HAP-1 (cell line): ENCODE data around the gene MS4A5.
"Not testable (repeated sequence)": the region's sequence is repeated elsewhere in the genome, so short reads cannot be mapped to it uniquely, and the experiment has no call there.

ENCODE experiments used
- DNase-seq, 2 experiments: peaks; one replicate each; pipeline ENCODE4 v3.0.0-alpha.2; 2016 to 2020; ENCODE audit warnings: low spot score in 2 of 2
- H3K27me3 ChIP-seq: fragments of 250-450 bp; sonication (Bioruptor Pico); 2 replicates; pipeline ENCODE4 v1.5.1; 2020; ENCODE audit warnings: low read depth, mild to moderate bottlenecking, moderate library complexity
- H3K36me3 ChIP-seq: fragments of 250-450 bp; sonication (Bioruptor Pico); replicated peaks from 2 replicates; pipeline ENCODE4 v1.5.1; 2020; ENCODE audit warnings: mild to moderate bottlenecking
- H3K4me1 ChIP-seq: fragments of 250-450 bp; sonication (Bioruptor Pico); 2 replicates; pipeline ENCODE4 v1.5.1; 2020; ENCODE audit warnings: mild to moderate bottlenecking
- H3K4me3 ChIP-seq: fragments of 250-450 bp; sonication (Bioruptor Pico); 2 replicates; pipeline ENCODE4 v1.5.1; 2020; ENCODE audit warnings: mild to moderate bottlenecking, moderate library complexity
- H3K9me3 ChIP-seq: fragments of 250-450 bp; sonication (Bioruptor Pico); 2 replicates; pipeline ENCODE4 v1.5.1; 2020; ENCODE audit warnings: mild to moderate bottlenecking, moderate library complexity
- in situ Hi-C: fragments of 300-500 bp; cut with MboI; formaldehyde crosslinking; loops from 3 replicates; pipeline ENCODE4 v1.14.3; 2020; ENCODE audit warnings: low sequenced_read_pairs, inconsistent platforms, mixed read lengths

Gene MS4A5

DNA sequence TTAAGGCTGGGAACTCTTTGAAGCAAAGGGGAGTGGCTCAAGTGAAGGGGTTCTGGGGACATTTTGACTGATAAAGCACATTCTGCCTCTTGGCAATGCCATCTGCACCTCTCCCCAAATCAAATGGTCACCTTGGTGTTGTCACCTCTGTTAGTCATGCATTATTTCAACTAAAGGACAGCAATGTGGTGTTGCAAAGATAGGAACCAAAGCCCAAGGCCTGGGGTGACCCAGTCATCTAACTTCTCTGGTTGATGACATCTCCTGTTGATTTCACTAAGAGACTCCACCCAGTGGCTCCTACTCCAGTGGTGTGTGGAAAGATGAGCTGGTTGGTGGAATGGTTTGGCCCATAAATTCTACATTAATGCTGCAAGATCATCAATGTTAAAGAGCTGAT lies 18.5 kb downstream of the MS4A5 start:
- in situ Hi-C loops: no loop called here
- Histone ChIP-seq H3K27me3 (no peaks in the 10 kb centered on the region), H3K36me3 (no peaks in the 10 kb centered on the region), H3K4me3 (no peak overlapping the region), H3K9me3 (no peaks in the 10 kb centered on the region), H3K4me1 (no peaks in the 10 kb centered on the region)
- no peak for DNase-seq

DNA sequence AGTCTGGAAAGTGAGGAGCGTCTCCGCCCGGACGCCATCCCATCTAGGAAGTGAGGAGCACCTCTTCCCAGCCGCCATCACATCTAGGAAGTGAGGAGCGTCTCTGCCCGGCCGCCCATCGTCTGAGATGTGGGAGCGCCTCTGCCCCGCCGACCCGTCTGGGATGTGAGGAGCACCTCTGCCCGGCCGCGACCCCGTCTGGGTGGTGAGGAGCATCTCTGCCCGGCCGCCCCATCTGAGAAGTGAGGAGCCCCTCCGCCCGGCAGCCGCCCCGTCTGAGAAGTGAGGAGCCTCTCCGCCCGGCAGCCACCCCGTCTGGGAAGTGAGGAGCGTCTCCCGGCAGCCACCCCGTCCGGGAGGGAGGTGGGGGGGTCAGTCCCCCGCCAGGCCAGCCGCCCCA lies 21.8 kb downstream of the MS4A5 start:
- in situ Hi-C loops, H3K36me3 ChIP-seq, DNase-seq, H3K4me3 ChIP-seq, H3K27me3 ChIP-seq, H3K9me3 ChIP-seq, H3K4me1 ChIP-seq: not testable (repeated sequence)

DNA sequence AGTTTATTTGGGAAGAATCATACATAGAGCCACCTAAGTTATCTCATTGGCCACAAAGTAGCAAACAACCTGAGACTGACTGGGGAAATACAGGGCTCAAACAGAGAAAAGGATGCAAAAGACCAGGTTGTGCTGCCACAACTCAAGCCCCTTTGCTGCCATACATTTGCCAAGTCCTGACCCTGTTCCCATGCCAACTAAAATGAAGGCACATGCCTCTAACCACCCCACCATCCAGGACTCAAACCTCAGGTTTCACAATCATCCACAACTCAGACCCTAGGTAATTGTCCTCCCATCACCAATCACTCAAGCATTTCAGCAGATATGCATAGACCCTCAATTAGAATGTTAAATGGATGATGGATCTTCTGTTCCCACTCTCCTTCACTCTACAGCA lies 24.8 kb downstream of the MS4A5 start:
- DNase-seq: no peak
- Histone ChIP-seq H3K36me3 (no peaks in the 10 kb centered on the region), H3K9me3 (no peaks in the 10 kb centered on the region), H3K27me3 (no peaks in the 10 kb centered on the region), H3K4me3 (no peak overlapping the region), H3K4me1 (no peaks in the 10 kb centered on the region)
- in situ Hi-C loops: no loop called here

DNA sequence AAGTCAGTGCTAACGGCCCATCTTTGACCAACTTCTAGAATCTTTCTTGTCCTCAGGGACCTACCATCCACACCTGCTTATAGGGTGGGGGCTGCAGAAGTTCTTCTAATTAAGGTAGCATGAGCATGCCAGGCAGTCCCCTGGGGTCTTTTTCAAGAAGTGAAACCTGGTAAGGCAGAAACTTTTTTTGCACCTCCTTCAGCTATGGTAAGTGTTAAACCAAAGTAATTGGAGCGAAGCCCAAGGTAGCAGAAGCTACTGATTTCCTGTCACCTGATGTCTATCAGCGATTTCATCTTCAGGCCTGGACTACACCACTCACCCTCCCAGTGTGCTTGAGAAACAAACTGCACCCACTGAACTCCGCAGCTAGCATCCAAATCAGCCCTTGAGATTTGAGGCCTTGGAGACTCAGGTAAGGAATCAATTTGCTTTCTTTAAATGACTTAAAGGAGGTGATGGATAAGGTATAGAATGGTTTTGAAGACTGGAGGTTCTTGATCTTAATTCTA lies 26.2 kb downstream of the MS4A5 start, which contains the start of gene MS4A1:
Gene MS4A1, plus strand, starts transcription at position 317 of the 512 bp plus-strand sequence. CDS start 6,528 bp downstream, outside the sequence.
- in situ Hi-C loops: no loop called here
- H3K4me1 ChIP-seq: no peaks in the 10 kb centered on the region

DNA sequence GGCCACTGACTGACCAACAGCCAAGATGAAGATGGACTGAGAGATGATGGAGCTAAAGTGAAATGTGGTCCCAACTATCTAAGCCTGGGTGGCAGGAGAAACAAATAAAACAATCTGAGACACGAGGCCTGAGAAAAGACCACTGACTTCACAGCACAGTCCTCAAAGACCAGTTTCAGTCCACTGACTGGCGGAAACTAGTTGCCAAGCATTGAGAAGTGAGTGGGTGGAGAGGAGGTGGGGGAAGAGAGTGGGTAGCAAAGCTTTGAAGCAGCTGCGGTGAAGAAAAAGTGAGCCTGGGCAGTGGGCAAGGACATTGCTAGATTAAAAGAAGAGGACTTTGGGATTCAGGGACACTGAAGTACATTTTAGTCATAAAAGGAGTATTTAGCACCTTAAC lies 28.2 kb downstream of the MS4A5 start:
- Histone ChIP-seq H3K4me1 (no peaks in the 10 kb centered on the region), H3K4me3 (no peak overlapping the region)
- in situ Hi-C loops: no loop called here

More for the DNA sequence above, 26.2 kb downstream of the MS4A5 start, which contains the start of gene MS4A1:
- no peaks in the 10 kb centered on the region for H3K9me3 ChIP-seq
- no peaks in the 10 kb centered on the region for H3K27me3 ChIP-seq
- no peak within 1 kb of the TSS for H3K4me3 ChIP-seq
- no peaks in the 10 kb centered on the region for H3K36me3 ChIP-seq
- DNase-seq: no peak

DNA sequence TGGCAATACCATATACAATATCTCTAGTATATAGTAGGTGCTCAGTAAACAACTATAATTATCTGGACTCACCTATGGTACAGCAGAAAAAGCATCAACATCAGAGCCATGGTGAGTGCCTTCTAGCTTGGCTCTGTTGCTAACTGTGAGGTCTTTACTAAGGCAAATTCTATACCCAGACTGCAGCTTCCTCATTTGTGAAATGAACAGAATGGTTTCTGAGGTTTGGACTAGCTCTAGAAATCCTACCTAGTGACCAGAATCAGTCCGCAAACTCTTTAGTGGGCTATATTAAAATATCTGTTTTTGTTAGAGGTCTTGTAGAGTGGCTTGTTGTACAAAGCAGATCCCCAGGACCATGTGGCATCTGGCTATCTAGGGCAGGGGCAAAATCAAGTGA lies 30.0 kb downstream of the MS4A5 start:
- Histone ChIP-seq H3K4me3 (no peak overlapping the region), H3K36me3 (no peaks in the 10 kb centered on the region), H3K9me3 (no peaks in the 10 kb centered on the region), H3K27me3 (no peaks in the 10 kb centered on the region), H3K4me1 (no peaks in the 10 kb centered on the region)
- no peak for DNase-seq
- in situ Hi-C loops: no loop called here

More for the DNA sequence above, 28.2 kb downstream of the MS4A5 start:
- no peak for DNase-seq
- no peaks in the 10 kb centered on the region for H3K36me3 ChIP-seq
- no peaks in the 10 kb centered on the region for H3K27me3 ChIP-seq
- no peaks in the 10 kb centered on the region for H3K9me3 ChIP-seq

DNA sequence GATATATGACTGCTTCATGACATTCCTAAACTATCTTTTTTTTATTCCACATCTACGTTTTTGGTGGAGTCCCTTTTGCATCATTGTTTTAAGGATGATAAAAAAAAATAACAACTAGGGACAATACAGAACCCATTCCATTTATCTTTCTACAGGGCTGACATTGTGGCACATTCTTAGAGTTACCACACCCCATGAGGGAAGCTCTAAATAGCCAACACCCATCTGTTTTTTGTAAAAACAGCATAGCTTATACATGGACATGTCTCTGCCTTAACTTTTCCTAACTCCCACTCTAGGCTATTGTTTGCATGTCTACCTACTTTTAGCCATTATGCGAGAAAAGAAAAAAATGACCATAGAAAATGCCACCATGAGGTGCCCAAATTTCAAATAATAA lies 39.5 kb downstream of the MS4A5 start:
- no peak for DNase-seq
- no peaks in the 10 kb centered on the region for H3K27me3 ChIP-seq
- H3K36me3 ChIP-seq: no peaks in the 10 kb centered on the region
- in situ Hi-C loops: no loop called here
- H3K4me1 ChIP-seq: no peaks in the 10 kb centered on the region
- no peak overlapping the region for H3K4me3 ChIP-seq
- no peaks in the 10 kb centered on the region for H3K9me3 ChIP-seq

DNA sequence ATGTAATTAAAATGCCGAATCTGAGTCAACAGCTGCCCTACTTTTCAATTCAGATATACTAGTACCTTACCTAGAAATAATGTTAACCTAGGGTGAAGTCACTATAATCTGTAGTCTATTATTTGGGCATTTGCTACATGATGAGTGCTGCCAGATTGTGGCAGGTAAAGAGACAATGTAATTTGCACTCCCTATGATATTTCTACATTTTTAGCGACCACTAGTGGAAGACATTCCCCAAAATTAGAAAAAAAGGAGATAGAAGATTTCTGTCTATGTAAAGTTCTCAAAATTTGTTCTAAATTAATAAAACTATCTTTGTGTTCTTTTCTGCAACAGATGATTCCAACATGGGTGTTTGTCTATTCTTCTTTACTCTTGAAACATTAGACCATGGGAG lies 40.4 kb downstream of the MS4A5 start:
- H3K4me3 ChIP-seq: no peak overlapping the region
- H3K9me3 ChIP-seq: no peaks in the 10 kb centered on the region
- DNase-seq: no peak
- H3K4me1 ChIP-seq: no peaks in the 10 kb centered on the region
- in situ Hi-C loops: no loop called here
- H3K36me3 ChIP-seq: no peaks in the 10 kb centered on the region
- H3K27me3 ChIP-seq: no peaks in the 10 kb centered on the region

DNA sequence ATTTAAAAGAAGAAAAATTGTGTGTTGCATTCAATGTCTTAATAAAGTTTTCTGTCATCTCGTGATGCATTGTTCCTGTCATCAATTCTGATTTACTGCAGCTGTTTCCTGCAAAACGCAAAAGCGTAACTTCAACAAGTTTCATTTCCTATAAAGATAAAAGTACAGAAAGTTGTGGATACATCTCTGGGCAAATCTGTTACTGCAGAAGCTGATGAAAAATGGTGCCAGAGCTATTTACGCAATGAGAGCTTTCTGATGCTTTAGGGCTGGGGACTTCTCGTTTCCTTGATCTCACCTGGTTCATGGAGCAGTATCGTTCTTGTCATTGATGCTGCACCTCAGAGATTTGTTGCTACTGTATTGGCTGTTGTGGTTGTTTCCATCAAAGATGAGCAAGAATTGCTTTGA lies 47.7 kb downstream of the MS4A5 start:
- Histone ChIP-seq H3K36me3 (no peaks in the 10 kb centered on the region), H3K9me3 (no peaks in the 10 kb centered on the region), H3K27me3 (no peaks in the 10 kb centered on the region), H3K4me3 (no peak overlapping the region), H3K4me1 (peaks cover 3% of the 10 kb centered on the region)
- no peak for DNase-seq
- in situ Hi-C loops: no loop called here

DNA sequence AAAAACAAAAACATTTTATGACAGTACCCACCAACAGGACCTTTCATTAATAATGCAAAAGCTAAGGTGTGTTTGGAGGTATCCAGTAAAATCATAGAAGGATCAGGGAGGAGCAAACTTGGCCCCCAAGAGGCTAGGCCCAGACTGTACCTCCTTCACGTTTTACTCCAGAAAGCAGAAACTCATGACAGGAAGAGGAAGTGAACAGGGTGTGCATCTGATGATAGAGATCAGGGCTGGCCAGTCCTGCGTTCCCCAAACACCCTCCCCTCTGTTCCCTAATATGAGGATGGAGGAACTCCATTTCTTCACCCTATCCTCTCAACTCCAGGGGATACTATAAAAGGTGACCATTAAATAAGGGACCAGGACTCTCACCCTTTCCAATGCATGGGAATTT lies 53.0 kb downstream of the MS4A5 start:
- no peak overlapping the region for H3K4me3 ChIP-seq
- in situ Hi-C loops: loop anchor here (10.0 kb wide), 1 partner anchor 218 kb away; no protein-coding TSS in a partner anchor
- no peaks in the 10 kb centered on the region for H3K36me3 ChIP-seq
- no peaks in the 10 kb centered on the region for H3K27me3 ChIP-seq
- H3K9me3 ChIP-seq: no peaks in the 10 kb centered on the region
- H3K4me1 ChIP-seq: peaks cover 3% of the 10 kb centered on the region
- no peak for DNase-seq

DNA sequence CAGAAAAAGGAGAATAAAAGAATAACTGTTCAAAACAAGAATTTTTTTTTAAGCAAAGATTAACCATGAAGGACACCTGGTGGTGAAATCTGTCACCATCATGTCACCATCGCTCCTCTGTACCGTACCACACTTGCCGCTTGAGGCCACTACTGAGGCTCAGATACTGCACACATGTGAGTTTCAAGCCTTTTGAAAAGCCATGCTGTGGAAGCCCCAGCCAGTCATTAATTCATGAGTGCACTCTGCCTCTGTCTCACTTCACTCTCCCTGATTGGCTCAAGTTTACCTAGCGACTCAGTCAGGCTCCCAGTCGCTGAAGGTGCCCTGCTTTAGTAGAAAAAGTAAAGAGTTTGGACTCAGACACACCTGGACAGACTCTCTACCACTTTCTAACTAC lies 56.6 kb downstream of the MS4A5 start:
- no peaks in the 10 kb centered on the region for H3K36me3 ChIP-seq
- in situ Hi-C loops: loop anchor here (10.0 kb wide), 1 partner anchor 221 kb away; no protein-coding TSS in a partner anchor
- no peaks in the 10 kb centered on the region; the same call in 1 of the 2 replicates for H3K4me1 ChIP-seq
- no peaks in the 10 kb centered on the region for H3K27me3 ChIP-seq
- DNase-seq: peak; percentile 75 to 76
- no peaks in the 10 kb centered on the region for H3K9me3 ChIP-seq
- no peak overlapping the region for H3K4me3 ChIP-seq

DNA sequence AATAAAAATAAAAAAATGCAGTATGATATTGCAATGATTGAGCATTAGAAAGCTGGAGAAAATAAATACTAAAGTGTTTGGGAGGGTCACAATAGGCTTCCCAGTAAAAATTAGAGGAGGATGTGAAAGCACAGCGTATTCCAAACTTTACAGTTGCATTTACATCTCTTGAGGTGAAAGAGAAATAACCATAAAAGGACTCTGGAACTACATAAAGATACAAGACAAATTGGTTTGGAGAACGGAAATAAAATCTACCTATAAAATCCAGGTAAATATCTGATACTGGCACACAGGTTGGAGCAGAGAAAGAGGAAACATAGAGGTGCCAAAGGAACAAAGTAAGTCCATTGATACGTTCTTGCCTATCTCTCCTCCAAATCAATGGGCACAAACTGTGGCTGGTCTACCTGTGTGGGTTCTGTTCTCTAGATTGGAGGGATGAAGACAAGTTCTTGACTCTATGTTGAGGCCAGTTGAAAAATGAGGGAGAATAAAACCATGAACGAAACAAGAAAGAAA lies 63.2 kb downstream of the MS4A5 start, which contains the start of gene MS4A12:
Gene MS4A12, plus strand, starts transcription at position 291 of the 522 bp plus-strand sequence. CDS start 4,541 bp downstream, outside the sequence.
- H3K9me3 ChIP-seq: no peaks in the 10 kb centered on the region
- DNase-seq: no peak
- H3K36me3 ChIP-seq: no peaks in the 10 kb centered on the region
- no peak within 1 kb of the TSS for H3K4me3 ChIP-seq
- in situ Hi-C loops: no loop called here
- peaks cover under 1% of the 10 kb centered on the region for H3K4me1 ChIP-seq
- H3K27me3 ChIP-seq: no peaks in the 10 kb centered on the region

DNA sequence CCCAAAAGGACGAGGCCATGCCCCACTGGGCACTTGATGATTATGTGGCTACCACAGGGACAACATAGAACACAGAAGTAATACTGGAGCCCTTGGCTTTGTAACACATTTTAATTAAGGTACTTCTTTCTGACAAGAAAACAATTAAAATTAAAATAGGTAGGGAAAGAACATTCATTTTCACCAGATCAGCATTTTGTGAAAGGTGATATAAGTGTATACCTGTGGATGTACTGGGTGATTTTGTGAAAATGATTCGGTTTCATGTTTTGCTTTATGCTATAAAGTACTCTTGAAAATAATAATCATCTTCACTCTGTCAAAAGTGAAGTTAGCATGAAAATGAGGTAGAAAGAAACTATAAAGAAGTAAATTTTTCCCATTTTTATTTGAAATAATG lies 64.1 kb downstream of the MS4A5 start:
- H3K36me3 ChIP-seq: no peaks in the 10 kb centered on the region
- H3K27me3 ChIP-seq: no peaks in the 10 kb centered on the region
- peaks cover 7% of the 10 kb centered on the region for H3K4me1 ChIP-seq
- in situ Hi-C loops: no loop called here
- DNase-seq: no peak
- no peak overlapping the region for H3K4me3 ChIP-seq
- no peaks in the 10 kb centered on the region for H3K9me3 ChIP-seq
